Measurements from ENCODE around the gene IQCH.
"Not testable (repeated sequence)": the region's sequence is repeated elsewhere in the genome, so short reads cannot be mapped to it uniquely, and the experiment has no call there.

The IQCH gene

GRCh38 chr15:67254238-67255175 lies at the start of gene IQCH, which contains the start of gene AAGAB:
IQCH (plus strand) TSS chr15:67254786; CDS start chr15:67254897, 111 bp downstream.
AAGAB (minus strand) TSS chr15:67254661; CDS start chr15:67254631, 30 bp downstream.
- DNase-seq, result peak; percentile 99

GRCh38 chr15:67207555-67208207 lies 46.9 kb upstream of the IQCH start:
- DNase-seq, result no peak

GRCh38 chr15:67208396-67208795 lies 46.2 kb upstream of the IQCH start:
- DNase-seq, result no peak

GRCh38 chr15:67210555-67211168 lies 43.9 kb upstream of the IQCH start:
- DNase-seq, result no peak

- DNase-seq, result no peak
These were observed 41.8 kb upstream of the IQCH start for GRCh38 chr15:67212684-67213367.

- no peak for DNase-seq
These were observed 39.5 kb upstream of the IQCH start for GRCh38 chr15:67215102-67215501.

- DNase-seq, result no peak
These were observed 37.7 kb upstream of the IQCH start for GRCh38 chr15:67216859-67217258.

- no peak for DNase-seq
These were observed 36.2 kb upstream of the IQCH start for GRCh38 chr15:67218428-67218827.

GRCh38 chr15:67219288-67219687 lies 35.3 kb upstream of the IQCH start:
- no peak for DNase-seq

- no peak for DNase-seq
These were observed 29.7 kb upstream of the IQCH start for GRCh38 chr15:67224889-67225288.

- no peak for DNase-seq
These were observed 29.2 kb upstream of the IQCH start for GRCh38 chr15:67225336-67225735.

GRCh38 chr15:67227431-67227830 lies 27.2 kb upstream of the IQCH start:
- DNase-seq, result no peak

GRCh38 chr15:67227846-67228245 lies 26.7 kb upstream of the IQCH start:
- DNase-seq, result no peak

GRCh38 chr15:67228286-67228685 lies 26.3 kb upstream of the IQCH start:
- DNase-seq, result no peak

- no peak for DNase-seq
These were observed 24.1 kb upstream of the IQCH start for GRCh38 chr15:67230504-67230903.

GRCh38 chr15:67232591-67232990 lies 22.0 kb upstream of the IQCH start:
- no peak for DNase-seq

- no peak for DNase-seq
These were observed 14.1 kb upstream of the IQCH start for GRCh38 chr15:67240235-67241131.

- DNase-seq, result no peak
These were observed 13.3 kb upstream of the IQCH start for GRCh38 chr15:67241132-67241855.

- DNase-seq, result no peak
These were observed 11.9 kb upstream of the IQCH start for GRCh38 chr15:67242708-67243111.

GRCh38 chr15:67244971-67245478 lies 9.6 kb upstream of the IQCH start:
- DNase-seq, result no peak

GRCh38 chr15:67246606-67247005 lies 8.0 kb upstream of the IQCH start:
- DNase-seq, result not testable (repeated sequence)
